HepG2 (cell line): Measurements from ENCODE around the gene TCF7L2.

Source experiments
- ELF1 ChIP-seq: sonication (generic); formaldehyde crosslinking; IDR thresholded peaks from 2 replicates; pipeline ENCODE4 v1.4.0; 2020; ENCODE audit warnings: missing genetic modification reagents
- POLR2A ChIP-seq, 2 experiments: IDR thresholded peaks; 2 replicates each; pipeline ENCODE4 v1.6.1; 2011; ENCODE audit warnings: low read depth in 2 of 2, low read length in 2 of 2, mild to moderate bottlenecking in 1 of 2, moderate library complexity in 1 of 2; ENCODE audit not compliant: insufficient read depth in 1 of 2
- TP53 ChIP-seq: sonication (generic); formaldehyde crosslinking; conservative IDR thresholded peaks from 2 replicates; pipeline ENCODE4 v1.4.0; 2020; ENCODE audit warnings: missing genetic modification reagents
- ZNF138 ChIP-seq: sonication (generic); formaldehyde crosslinking; IDR thresholded peaks from 2 replicates; pipeline ENCODE4 v1.5.0; 2020; ENCODE audit warnings: mild to moderate bottlenecking, low read depth, missing genetic modification reagents
- TF ChIP-seq, protein P1 (sequence below): sonication (generic); formaldehyde crosslinking; IDR thresholded peaks from 2 replicates; pipeline ENCODE4 v1.5.0; 2020; ENCODE audit warnings: mild to moderate bottlenecking, missing genetic modification reagents, moderate library complexity

DNA sequence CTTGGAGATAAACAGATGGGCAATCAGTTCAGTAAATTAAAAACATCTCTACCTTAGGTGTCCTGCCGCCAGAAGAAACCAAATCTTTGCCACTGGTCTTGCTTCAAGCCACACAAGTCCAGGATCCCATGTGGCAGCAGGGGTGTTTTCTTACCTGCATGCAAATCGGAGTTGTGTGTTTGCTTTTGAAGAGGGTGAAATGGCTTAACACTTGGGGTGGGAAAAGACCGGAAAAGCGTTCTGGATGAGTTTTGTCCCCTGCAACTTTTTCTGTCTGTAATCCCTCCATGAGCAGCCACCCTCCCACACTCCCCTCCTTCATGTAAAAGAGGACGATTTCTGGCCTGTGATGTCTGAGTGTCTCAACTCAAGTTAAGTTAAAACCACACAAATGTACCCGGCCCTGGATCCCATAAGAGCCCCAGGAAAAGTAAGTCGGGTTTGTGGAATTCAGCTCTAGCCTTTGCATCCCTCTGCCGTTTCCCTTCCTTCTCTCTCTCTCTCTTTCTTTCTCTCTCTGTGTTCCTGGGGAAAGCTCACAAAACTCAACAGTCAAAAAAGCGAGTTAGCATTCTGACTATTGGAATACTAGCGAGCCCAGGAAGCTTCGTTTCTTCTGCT, 178.5 kb downstream of the TCF7L2 start:
- TF ChIP-seq, protein P1, sequence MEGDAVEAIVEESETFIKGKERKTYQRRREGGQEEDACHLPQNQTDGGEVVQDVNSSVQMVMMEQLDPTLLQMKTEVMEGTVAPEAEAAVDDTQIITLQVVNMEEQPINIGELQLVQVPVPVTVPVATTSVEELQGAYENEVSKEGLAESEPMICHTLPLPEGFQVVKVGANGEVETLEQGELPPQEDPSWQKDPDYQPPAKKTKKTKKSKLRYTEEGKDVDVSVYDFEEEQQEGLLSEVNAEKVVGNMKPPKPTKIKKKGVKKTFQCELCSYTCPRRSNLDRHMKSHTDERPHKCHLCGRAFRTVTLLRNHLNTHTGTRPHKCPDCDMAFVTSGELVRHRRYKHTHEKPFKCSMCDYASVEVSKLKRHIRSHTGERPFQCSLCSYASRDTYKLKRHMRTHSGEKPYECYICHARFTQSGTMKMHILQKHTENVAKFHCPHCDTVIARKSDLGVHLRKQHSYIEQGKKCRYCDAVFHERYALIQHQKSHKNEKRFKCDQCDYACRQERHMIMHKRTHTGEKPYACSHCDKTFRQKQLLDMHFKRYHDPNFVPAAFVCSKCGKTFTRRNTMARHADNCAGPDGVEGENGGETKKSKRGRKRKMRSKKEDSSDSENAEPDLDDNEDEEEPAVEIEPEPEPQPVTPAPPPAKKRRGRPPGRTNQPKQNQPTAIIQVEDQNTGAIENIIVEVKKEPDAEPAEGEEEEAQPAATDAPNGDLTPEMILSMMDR (CRISPR knock-in tag) = no peak
- TF ChIP-seq ZNF138 (CRISPR knock-in tag) = no peak
- no peak for TF ChIP-seq TP53
- no peak for TF ChIP-seq POLR2A (IDR thresholded peaks at IDR 0.05; ENCODE audit: insufficient read depth in 1 of 2, low read depth in 2 of 2, low read length in 2 of 2)
- TF ChIP-seq ELF1 = no peak
